Fibroblast of the aortic adventitia (primary cell): ENCODE measurements around the gene ARHGAP15. TPM values are rescaled to one million over a fixed set of nuclear protein-coding genes. Genes with fewer than 3 reads are reported as not detected.

ENCODE experiments used
- DNase-seq: peaks from one replicate; pipeline ENCODE4 v3.0.0-alpha.2; 2010; ENCODE audit warnings: low read depth
- H3K4me3 ChIP-seq: 2 replicates; pipeline ENCODE4 v1.5.1; 2011; ENCODE audit warnings: low read depth, mild to moderate bottlenecking, control low read depth, low read length, moderate library complexity
- total RNA-seq: library from RNA; depleted of rRNA; stranded (reverse); fragments of >200 nt; gene quantifications from 2 replicates; pipeline ENCODE4 v1.2.3, GENCODE V29; 2012; ENCODE audit warnings: low replicate concordance
- TF ChIP-seq, protein P1 (sequence below): IDR thresholded peaks from 2 replicates; pipeline ENCODE4 v1.5.1; 2011; ENCODE audit warnings: mild to moderate bottlenecking, low read length, control low read depth, inconsistent platforms; ENCODE audit not compliant: insufficient read depth

ARHGAP15 gene
- total RNA-seq, 1 donor: not detected

DNA sequence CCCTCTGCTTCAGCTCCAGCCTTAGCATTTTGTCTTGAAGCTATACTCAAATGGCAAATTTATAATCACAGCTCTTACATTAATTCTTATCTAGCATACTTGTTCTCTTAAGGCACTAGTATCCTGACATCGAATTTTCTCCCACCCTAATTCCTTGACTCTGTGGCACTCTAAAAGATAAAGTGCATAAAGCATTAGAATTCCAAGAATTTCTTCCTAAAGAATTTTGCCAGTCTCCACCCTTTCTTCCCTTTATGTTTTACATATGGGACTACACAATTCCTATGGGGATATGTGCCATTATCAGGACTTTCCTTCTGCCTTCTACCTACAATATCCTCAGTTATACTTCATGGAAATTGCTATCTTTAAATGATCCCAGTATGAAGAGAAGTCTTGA, 560.3 kb downstream of the ARHGAP15 start:
- H3K4me3 ChIP-seq: no peak overlapping the region
- no peak for DNase-seq
- TF ChIP-seq, protein P1, sequence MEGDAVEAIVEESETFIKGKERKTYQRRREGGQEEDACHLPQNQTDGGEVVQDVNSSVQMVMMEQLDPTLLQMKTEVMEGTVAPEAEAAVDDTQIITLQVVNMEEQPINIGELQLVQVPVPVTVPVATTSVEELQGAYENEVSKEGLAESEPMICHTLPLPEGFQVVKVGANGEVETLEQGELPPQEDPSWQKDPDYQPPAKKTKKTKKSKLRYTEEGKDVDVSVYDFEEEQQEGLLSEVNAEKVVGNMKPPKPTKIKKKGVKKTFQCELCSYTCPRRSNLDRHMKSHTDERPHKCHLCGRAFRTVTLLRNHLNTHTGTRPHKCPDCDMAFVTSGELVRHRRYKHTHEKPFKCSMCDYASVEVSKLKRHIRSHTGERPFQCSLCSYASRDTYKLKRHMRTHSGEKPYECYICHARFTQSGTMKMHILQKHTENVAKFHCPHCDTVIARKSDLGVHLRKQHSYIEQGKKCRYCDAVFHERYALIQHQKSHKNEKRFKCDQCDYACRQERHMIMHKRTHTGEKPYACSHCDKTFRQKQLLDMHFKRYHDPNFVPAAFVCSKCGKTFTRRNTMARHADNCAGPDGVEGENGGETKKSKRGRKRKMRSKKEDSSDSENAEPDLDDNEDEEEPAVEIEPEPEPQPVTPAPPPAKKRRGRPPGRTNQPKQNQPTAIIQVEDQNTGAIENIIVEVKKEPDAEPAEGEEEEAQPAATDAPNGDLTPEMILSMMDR: no peak

DNA sequence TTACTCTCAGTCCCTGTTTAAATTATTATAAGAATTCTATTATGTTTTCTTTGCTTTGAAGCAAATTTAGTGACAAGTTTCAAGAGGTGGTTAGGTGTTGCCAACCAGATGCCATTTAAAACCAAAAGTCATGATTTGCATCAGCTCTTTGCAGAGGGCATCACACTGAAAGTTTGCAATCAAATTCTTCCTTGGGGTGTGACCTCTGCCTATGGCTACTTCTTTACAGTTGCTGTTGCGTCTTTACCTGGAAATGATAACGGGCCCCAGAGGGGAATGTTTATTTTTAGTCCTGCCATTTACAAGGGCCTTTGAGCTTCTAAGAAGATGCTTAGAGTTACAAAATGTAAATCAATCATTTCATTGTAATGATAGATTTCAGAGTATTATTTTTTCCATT, 561.0 kb downstream of the ARHGAP15 start:
- no peak overlapping the region for H3K4me3 ChIP-seq
- no peak for DNase-seq
- TF ChIP-seq, protein P1: no peak

DNA sequence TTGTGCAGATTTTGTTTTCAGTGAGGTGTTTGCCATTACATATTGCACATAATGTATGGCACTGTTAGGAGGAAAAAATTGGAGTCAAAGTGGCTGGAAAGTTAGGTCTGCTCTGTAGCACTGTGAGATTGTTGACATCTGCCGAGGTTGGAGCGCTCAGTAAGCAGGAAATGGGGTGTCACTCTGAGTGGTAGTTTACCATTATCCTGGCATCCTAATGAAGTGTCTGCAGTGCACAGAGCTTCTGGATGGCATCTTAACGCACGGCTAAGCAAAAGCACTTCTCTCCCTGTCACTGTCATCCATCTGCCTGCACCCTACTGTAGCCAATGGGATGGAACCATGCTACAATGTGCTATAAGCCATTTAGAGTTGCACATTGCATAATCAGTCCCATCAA, 561.9 kb downstream of the ARHGAP15 start:
- TF ChIP-seq, protein P1: no peak
- no peak overlapping the region for H3K4me3 ChIP-seq
- DNase-seq: no peak

DNA sequence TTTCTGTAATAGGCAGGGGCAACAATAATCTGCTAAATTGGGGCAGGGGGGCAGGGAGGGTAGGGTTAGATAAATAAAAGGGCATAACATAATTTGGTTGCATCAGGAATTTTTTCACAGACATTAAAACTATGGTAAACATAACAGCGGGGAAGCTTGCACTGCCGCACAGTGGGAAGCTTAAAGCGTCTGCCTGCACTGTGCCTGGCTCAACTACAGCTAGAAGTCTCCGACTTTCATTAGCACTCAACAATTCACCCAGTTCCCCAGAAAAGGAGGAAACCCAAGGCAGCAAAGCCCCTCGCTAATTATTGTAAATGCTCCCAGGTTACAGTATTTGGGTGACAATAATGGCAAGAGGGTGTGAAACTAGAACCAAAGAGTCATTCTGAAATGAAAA, 562.9 kb downstream of the ARHGAP15 start:
- TF ChIP-seq, protein P1: no peak
- H3K4me3 ChIP-seq: no peak overlapping the region
- no peak for DNase-seq

DNA sequence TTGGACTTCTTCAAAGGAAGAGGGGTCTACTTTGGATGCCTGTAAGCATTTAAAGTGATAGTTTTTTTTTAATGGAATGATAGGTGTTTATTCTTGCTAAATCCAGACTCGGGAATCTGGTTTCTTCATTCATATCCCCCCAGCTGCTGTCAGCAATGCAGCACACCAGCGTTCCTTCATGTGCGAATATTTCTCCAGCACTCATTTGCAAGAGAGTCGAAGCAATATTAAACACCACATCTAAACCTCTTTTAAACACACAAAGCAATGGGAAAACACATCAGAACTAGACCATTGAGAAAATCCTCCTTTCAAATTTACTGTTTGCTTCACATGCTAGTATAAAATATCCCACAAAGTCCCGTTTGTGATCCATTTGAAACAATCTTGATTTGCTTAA, 563.7 kb downstream of the ARHGAP15 start:
- no peak for DNase-seq
- TF ChIP-seq, protein P1: no peak
- H3K4me3 ChIP-seq: no peak overlapping the region

DNA sequence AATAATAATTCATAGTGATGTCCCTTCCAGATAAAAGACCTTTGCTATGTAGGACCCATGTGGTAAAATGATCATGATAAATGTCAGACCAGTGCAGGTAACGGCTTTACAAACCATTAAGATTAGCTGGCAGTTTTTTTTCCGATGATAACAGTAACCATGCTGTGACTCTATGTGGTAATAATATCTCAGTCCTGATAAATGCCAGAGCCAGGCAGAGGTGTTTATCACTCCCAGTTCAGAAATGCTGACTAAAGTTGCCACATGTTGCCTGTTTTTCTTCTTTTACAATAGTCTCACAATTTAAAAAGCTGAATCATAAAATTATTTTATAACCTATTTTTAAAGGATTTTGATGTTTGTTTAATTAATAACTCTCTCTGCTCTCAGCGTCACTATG, 565.1 kb downstream of the ARHGAP15 start:
- no peak overlapping the region for H3K4me3 ChIP-seq
- no peak for DNase-seq
- TF ChIP-seq, protein P1: no peak

DNA sequence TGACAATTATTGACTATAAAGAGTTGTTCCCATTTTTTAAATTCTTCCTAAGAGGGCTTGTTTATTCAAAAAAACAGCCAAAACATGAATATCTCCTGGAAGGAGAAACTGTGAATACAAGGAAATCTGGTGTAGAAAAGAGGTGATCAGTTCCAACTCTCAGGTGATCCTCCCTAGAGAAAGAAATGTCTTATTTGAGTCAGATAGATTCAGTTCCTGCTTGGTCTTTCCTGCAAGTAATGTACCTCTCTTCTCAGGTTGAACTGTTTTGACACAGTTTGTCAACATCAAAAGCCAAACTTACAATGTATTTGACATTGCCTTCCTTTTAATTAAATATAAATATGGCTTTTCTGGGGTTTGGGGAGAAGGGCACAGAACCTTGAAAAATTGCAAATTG, 567.4 kb downstream of the ARHGAP15 start:
- TF ChIP-seq, protein P1: no peak
- no peak overlapping the region for H3K4me3 ChIP-seq
- no peak for DNase-seq
